Right forelimb (tissue), 1 donor: ENCODE data around the gene METTL8.
A peak's percentile ranks its signal among the peaks of the same experiment; 100 is the strongest.

Experiments
- DNase-seq: peaks from one replicate; pipeline ENCODE4 v3.0.0-alpha.2; 2018

The METTL8 gene, protein sequence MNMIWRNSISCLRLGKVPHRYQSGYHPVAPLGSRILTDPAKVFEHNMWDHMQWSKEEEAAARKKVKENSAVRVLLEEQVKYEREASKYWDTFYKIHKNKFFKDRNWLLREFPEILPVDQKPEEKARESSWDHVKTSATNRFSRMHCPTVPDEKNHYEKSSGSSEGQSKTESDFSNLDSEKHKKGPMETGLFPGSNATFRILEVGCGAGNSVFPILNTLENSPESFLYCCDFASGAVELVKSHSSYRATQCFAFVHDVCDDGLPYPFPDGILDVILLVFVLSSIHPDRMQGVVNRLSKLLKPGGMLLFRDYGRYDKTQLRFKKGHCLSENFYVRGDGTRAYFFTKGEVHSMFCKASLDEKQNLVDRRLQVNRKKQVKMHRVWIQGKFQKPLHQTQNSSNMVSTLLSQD

DNA sequence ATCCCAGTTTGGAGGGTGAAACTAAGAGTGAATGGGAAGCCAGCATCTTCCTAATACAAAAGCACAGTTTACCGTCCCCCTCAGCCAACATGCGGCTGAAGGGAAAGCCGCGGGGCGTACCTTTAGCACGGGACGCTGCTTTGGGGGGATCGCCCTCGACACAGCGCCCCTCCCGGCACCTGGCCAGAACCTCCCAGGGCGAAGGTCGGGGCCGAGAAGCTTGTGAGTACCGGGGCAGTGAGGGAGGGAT is at the start of gene METTL8:
Gene METTL8 (minus strand): TSS at position 228 of the 250 bp plus-strand sequence. CDS start 41,805 bp downstream, outside the sequence.
- no peak for DNase-seq

GRCh38 chr2:171482877-171483276 is 49.1 kb upstream of the METTL8 start:
- no peak for DNase-seq

DNA sequence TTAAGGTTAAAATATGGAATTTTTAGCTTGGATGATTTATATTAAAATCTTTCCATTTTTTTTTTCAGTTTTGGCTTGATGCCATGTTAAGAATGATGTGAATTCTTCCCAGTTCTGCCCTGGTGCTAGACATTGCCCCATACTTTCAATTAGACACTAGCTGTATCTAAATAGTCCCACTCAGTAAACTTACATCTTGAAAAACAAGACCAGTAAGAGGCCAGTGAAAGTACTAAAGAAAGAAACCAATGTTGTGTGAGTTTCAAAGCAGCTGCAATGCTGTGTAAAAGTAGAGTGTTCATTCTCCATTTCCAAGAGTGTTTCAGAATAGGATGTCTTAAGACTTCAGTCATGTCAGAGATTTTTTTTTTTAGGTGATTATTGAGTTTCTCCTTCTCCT is 48.5 kb upstream of the METTL8 start:
- DNase-seq: no peak

DNA sequence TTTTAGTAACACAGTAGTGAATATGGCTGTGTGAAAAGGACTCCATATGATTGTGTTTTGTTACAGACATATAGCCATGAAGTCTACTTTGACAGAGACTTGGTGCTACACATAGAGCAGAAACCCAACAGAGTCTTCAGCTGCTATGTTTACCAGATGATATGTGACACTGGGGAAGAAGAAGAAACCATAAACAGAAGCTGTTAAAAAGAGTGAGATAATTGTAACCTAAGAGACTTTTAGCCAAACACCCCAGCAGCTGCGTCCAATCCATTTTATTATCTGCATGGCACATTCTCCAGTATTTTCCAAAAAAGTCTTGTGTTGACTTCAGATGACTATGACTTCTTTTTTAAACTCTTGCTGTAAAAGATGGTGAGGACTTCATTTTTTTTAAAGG is 47.1 kb upstream of the METTL8 start:
- DNase-seq: no peak

DNA sequence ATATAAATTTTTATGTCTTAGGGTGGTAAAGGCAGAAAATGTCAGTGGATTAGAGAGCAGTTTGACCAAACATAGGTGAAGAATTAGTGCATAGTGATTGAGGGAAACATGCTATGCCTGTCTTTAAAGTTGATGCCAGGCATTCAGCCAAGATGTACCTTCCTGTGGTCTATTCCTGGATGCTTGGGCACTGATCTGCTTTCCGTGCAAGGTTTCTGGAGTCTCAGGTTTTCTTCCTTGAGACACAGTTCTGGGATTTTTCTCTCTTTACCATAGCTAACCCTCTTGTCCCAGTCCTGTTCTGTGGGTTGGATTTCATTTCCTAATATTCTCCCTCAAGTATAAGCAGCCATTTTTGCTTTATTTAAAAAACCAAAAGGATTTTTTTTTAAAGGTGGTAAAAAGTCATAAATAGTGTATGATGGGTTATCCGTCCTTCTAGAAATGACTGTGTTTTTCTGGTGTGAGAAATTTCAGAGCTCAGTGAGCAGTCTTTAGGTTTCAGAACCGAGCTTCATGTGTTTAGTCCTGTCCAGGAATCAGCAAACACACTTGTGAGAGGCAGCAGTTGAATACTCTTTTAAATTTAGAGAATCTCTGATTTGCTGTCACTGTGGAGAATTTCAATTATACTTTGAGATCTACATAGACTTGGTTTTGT is 45.5 kb upstream of the METTL8 start:
- no peak for DNase-seq

DNA sequence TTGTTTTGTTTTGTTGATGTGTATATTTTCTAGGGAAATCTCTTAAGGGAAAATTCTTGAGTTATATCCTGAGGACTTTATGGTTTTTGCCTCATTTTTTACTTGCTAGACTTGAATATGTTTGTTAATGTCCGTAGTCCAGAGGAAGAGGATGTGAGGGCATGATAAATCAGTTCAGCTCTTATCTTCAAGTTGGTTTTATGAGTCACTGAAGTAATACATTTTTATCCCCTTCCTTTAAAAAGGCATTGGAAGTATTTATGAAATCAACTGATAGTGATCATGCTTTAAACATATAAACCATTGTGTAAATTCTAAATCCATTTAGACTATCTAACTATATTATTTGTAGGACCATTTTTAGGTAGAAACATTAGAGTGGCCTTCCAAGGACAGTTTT is 44.6 kb upstream of the METTL8 start:
- DNase-seq: no peak

DNA sequence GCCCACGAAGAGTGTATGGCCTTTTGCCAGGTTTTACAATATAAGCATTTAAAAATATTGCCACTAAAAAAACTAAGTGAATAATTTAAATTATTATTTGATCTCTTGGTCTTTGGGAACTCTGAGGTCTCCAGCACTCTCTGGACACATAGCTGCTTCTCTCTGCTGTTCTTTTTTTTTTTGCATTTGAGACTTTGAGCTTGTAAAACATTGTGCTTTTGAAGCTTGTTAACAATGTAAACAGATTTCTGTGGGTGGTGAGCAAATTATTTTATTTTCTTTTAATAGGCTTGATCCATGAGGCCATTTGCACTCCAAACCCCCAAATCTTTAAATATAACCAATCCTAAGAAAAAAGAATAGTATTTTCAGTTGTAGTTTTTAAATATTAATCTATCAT is 42.2 kb upstream of the METTL8 start:
- DNase-seq: no peak

DNA sequence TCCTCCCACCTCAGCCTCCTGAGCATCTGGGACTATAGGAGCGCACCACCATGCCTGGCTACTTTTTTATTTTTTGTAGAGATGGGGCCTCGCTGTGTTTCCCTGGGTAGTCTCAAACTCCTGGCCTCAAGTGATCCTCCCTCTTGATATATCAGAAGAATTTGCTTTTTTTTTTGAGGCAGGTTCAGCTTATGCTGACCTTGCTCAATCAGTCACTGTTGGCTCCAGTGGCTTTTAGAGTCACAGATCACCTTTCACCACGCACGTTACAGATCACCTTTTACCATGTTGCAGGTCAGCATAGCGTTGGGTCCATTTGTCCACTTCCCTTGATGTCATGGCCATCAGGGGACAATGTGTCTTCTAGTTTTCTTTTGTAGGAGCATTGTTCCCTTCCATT is 36.3 kb upstream of the METTL8 start:
- no peak for DNase-seq

GRCh38 chr2:171469176-171469575 is 35.4 kb upstream of the METTL8 start:
- no peak for DNase-seq

GRCh38 chr2:171460537-171460936 is 26.7 kb upstream of the METTL8 start:
- no peak for DNase-seq

- DNase-seq: no peak
Observed at GRCh38 chr2:171459498-171459897, 25.7 kb upstream of the METTL8 start.

GRCh38 chr2:171452773-171453172 is 19.0 kb upstream of the METTL8 start:
- no peak for DNase-seq

- no peak for DNase-seq
Observed at GRCh38 chr2:171451074-171451473, 17.3 kb upstream of the METTL8 start.

DNA sequence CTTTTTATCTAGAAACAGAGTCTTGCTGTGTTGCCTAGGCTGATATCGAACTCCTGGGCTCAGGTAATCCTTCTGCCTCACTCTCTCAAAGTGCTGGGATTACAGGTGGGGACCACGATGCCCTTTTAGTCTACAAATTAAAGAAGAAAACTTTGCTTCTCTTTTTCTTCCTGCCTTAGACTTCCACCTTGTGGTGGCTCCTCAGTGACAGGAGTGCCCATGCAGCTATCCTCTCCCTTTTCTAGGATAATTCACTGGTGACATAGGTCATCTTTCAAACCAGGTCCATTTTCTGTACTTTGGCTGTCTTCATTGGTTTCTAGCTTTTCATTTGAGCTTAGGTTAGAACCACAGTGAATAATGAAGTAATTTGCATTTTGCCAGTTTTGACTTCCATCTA is 13.9 kb upstream of the METTL8 start:
- no peak for DNase-seq

GRCh38 chr2:171441470-171441869 is 7.7 kb upstream of the METTL8 start:
- no peak for DNase-seq

DNA sequence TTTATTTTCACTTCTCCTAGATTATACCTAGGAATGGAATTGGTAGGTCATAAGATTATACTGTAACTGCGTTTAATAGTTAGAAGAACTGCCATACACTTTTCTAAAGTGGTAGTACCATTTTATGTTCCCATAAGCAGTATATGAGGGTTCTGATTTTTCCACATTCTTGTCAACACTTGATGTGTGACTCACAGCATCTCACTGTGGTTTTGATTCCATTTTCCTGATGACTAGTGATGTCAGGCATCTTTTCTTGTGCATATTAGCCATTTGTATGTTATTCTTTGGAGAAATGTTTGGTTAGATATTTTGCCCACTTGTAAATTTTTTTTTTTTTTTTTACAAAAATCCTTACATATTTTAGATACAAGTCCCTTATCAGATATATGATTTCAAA is 2.5 kb upstream of the METTL8 start:
- no peak for DNase-seq

DNA sequence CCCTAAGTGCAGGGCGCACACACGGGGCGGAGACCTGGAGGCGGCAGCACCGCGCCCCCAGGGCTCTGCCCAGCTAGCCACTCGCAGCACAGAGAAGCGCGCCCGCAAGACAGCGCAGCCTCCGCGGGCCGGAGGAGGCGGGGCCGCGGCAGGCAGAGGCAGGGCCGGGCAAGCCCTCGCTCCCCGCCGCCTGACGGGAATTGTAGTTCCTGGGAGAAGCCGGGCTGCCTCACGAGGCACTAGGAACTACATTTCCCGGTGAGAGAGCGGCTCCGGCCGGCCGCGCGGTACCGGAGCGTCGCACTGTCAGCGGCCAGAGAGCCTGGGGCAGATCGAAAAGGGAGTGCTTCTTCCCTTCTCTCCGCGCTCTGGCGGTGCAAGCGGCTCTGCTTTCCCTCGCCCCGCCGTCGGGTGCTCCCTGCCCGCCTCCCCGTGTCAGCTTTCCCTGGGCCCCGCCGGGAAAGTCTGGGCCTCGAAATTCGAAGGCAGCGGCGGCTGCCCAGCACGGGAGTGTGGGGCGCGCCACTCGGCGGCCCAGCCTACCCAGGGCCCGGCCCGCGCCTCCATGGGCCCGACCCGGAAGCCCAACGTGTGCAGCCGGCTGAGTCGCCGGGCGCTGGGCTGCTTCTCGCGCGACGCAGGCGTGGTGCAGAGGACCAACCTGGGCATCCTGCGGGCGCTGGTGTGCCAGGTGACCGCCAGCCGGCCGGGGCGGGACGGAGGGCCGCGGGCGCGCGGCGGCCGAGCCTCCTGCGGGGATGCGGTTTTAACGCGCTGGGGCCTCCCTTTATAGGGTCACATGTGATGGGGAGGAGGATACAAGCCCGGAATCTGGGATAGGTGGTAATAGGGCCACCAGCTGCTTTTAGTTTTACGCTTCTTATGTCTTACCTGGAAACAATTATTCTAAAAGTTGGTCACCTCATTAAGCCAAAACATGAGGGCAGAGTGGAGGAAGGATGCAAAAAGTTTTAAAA is 511 bp upstream of the METTL8 start, which contains the start of gene DCAF17:
Gene DCAF17 (plus strand): TSS at position 214 of the 977 bp plus-strand sequence. CDS start 352 bp downstream, at position 566.
- peak; percentile 94 for DNase-seq

GRCh38 chr2:171432969-171433762 is 624 bp downstream of the METTL8 start:
- DNase-seq: no peak

- DNase-seq: no peak
Observed at GRCh38 chr2:171432206-171432968, 1.4 kb downstream of the METTL8 start.

DNA sequence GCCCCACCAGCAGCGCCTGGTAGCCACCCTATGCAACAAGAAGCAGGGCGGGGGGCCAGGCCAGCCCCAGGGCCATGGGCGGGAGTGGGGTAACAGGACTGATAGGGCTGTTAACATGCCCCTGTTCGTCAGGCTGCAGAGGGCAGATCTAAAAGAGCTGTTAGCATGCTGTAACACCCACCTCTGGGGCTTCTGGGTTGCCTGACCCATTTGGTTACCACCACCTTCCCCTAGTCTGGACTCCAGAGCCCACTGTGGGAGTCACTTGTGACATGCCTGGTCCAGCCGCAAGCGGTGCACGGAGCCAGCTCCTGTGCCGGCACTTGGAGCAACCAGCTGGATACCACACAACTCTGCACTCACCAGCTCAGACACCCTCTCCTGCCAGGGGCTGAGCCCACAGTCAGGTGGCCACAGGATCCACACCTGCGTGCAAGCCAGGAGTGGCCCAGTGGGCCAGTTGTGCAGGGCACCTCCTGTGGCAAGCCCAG is 2.1 kb downstream of the METTL8 start:
- DNase-seq: no peak
